ENCODE measurements around the gene ZBTB16.

The ZBTB16 gene

GRCh38 chr11:114149689-114150407, 90.3 kb downstream of the ZBTB16 start:
- no peak for DNase-seq (ENCODE audit: low read depth in 2 of 2, low spot score in 1 of 2)

- DNase-seq (ENCODE audit: low read depth in 2 of 2, low spot score in 1 of 2), result no peak
Measured at GRCh38 chr11:114150671-114151070, 91.2 kb downstream of the ZBTB16 start.

GRCh38 chr11:114151631-114152030, 92.1 kb downstream of the ZBTB16 start:
- no peak for DNase-seq (ENCODE audit: low read depth in 2 of 2, low spot score in 1 of 2)

GRCh38 chr11:114152162-114152561, 92.7 kb downstream of the ZBTB16 start:
- no peak for DNase-seq (ENCODE audit: low read depth in 2 of 2, low spot score in 1 of 2)

- DNase-seq (ENCODE audit: low read depth in 2 of 2, low spot score in 1 of 2), result no peak
Measured at GRCh38 chr11:114152785-114153184, 93.3 kb downstream of the ZBTB16 start.

GRCh38 chr11:114153224-114153623, 93.7 kb downstream of the ZBTB16 start:
- DNase-seq (ENCODE audit: low read depth in 2 of 2, low spot score in 1 of 2), result no peak

- DNase-seq (ENCODE audit: low read depth in 2 of 2, low spot score in 1 of 2), result no peak
Measured at GRCh38 chr11:114154271-114155047, 94.9 kb downstream of the ZBTB16 start.

- no peak for DNase-seq (ENCODE audit: low read depth in 2 of 2, low spot score in 1 of 2)
Measured at GRCh38 chr11:114155116-114155515, 95.6 kb downstream of the ZBTB16 start.

GRCh38 chr11:114156131-114156581, 96.6 kb downstream of the ZBTB16 start:
- DNase-seq (ENCODE audit: low read depth in 2 of 2, low spot score in 1 of 2), result no peak

GRCh38 chr11:114156782-114157181, 97.3 kb downstream of the ZBTB16 start:
- DNase-seq (ENCODE audit: low read depth in 2 of 2, low spot score in 1 of 2), result no peak

GRCh38 chr11:114157476-114158050, 98.1 kb downstream of the ZBTB16 start:
- no peak for DNase-seq (ENCODE audit: low read depth in 2 of 2, low spot score in 1 of 2)

GRCh38 chr11:114158421-114158820, 98.9 kb downstream of the ZBTB16 start:
- DNase-seq (ENCODE audit: low read depth in 2 of 2, low spot score in 1 of 2), result no peak

GRCh38 chr11:114158886-114159285, 99.4 kb downstream of the ZBTB16 start:
- no peak for DNase-seq (ENCODE audit: low read depth in 2 of 2, low spot score in 1 of 2)

GRCh38 chr11:114159320-114159719, 99.8 kb downstream of the ZBTB16 start:
- DNase-seq (ENCODE audit: low read depth in 2 of 2, low spot score in 1 of 2), result no peak

GRCh38 chr11:114159802-114160632, 100.5 kb downstream of the ZBTB16 start:
- DNase-seq (ENCODE audit: low read depth in 2 of 2, low spot score in 1 of 2), result peak; percentile 87 to 92

- no peak for DNase-seq (ENCODE audit: low read depth in 2 of 2, low spot score in 1 of 2)
Measured at GRCh38 chr11:114160894-114161293, 101.4 kb downstream of the ZBTB16 start.

GRCh38 chr11:114161486-114162250, 102.2 kb downstream of the ZBTB16 start:
- DNase-seq (ENCODE audit: low read depth in 2 of 2, low spot score in 1 of 2), result no peak

- no peak for DNase-seq (ENCODE audit: low read depth in 2 of 2, low spot score in 1 of 2)
Measured at GRCh38 chr11:114162719-114163123, 103.2 kb downstream of the ZBTB16 start.

- DNase-seq (ENCODE audit: low read depth in 2 of 2, low spot score in 1 of 2), result no peak
Measured at GRCh38 chr11:114163229-114163631, 103.7 kb downstream of the ZBTB16 start.

- no peak for DNase-seq (ENCODE audit: low read depth in 2 of 2, low spot score in 1 of 2)
Measured at GRCh38 chr11:114163830-114164401, 104.4 kb downstream of the ZBTB16 start.

Measured in stimulated activated CD8-positive, alpha-beta memory T cell treated with anti-CD3 and anti-CD28 coated beads, Interleukin-4, amount 100 ng/mL, for 1 hour (primary cell).